ENCODE data around the gene F8A3.
"Not testable (repeated sequence)": the region's sequence is repeated elsewhere in the genome, so short reads cannot be mapped to it uniquely, and the experiment has no call there.

F8A3 gene

DNA sequence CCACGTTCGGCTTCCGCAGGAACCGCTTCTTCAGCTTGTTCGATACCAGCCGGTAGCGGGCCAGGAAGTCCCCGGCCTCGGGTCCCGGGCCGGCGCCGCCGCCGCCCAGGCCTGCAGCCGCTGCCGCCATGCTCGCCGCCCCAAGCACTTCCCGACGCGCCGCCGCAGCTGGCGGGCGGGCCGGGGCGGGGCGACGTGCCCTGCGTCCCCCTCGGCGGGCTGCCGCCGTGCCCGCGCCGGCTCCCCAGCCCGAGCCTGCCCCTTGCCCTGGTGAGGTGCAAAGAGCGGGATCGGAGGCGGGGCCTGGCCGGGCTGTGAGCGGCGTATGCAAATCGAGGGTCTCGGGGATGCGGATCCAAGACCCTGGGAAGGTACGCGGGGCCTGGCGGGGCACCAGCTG, at the start of gene F8A3:
Gene F8A3, minus strand, starts transcription at position 150 of the 400 bp plus-strand sequence. Its CDS starts 20 bp downstream, at position 130.
- not testable (repeated sequence) for DNase-seq (ENCODE audit: low read depth in 2 of 2); H3K4me3 ChIP-seq (replicated peaks in 1 of 2; ENCODE audit: low read depth in 2 of 2, low read length in 2 of 2)

DNA sequence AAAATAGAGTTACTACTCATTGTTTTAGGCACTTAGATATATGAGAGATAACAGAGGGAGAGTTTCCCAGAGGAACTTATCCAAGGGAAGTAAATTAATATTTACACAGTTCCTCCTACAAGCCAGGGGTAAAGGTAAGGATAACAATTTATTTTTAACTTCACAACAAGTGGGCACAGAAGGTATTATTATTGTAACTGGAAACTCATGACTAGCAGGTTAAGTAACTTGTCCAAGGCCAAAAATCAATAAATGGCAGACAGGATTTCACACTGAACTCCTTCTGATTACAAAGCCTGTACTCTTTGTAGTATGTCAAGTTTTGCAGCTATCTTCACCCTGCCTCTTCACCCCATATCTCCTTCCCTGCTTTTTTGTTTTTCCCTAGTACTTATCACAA, 46.9 kb upstream of the F8A3 start:
- H3K4me3 ChIP-seq (replicated peaks in 1 of 2; ENCODE audit: low read depth in 2 of 2, low read length in 2 of 2), result no peak overlapping the region
- no peak for DNase-seq (ENCODE audit: low read depth in 2 of 2)
- TF ChIP-seq, protein P1, sequence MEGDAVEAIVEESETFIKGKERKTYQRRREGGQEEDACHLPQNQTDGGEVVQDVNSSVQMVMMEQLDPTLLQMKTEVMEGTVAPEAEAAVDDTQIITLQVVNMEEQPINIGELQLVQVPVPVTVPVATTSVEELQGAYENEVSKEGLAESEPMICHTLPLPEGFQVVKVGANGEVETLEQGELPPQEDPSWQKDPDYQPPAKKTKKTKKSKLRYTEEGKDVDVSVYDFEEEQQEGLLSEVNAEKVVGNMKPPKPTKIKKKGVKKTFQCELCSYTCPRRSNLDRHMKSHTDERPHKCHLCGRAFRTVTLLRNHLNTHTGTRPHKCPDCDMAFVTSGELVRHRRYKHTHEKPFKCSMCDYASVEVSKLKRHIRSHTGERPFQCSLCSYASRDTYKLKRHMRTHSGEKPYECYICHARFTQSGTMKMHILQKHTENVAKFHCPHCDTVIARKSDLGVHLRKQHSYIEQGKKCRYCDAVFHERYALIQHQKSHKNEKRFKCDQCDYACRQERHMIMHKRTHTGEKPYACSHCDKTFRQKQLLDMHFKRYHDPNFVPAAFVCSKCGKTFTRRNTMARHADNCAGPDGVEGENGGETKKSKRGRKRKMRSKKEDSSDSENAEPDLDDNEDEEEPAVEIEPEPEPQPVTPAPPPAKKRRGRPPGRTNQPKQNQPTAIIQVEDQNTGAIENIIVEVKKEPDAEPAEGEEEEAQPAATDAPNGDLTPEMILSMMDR (IDR thresholded peaks at IDR 0.05; ENCODE audit: low read depth, low read length), result no peak

GRCh38 chrX:155495134-155495533, 36.7 kb upstream of the F8A3 start:
- not testable (repeated sequence) for H3K4me3 ChIP-seq (replicated peaks in 1 of 2; ENCODE audit: low read depth in 2 of 2, low read length in 2 of 2); DNase-seq (ENCODE audit: low read depth in 2 of 2)

DNA sequence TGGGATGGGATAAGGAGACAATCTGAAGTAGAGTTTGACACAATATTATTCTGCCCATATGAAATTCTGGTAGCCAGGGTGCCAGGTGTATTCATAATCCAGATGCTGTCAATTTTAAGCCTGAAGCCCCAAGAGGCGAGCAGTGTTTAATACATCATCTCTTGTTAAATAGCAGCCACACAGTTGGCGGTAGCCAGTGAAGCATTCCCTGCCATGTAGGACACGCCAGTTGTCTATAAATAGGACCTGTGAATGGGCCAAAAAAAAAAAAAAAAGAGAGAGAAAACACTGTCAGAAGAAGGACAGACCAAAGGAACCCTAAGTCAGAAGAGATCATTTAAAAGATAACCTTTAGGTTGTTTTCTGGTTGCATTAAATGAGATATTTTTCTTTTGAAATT, 33.0 kb upstream of the F8A3 start:
- DNase-seq (ENCODE audit: low read depth in 2 of 2); H3K4me3 ChIP-seq (replicated peaks in 1 of 2; ENCODE audit: low read depth in 2 of 2, low read length in 2 of 2): not testable (repeated sequence)

DNA sequence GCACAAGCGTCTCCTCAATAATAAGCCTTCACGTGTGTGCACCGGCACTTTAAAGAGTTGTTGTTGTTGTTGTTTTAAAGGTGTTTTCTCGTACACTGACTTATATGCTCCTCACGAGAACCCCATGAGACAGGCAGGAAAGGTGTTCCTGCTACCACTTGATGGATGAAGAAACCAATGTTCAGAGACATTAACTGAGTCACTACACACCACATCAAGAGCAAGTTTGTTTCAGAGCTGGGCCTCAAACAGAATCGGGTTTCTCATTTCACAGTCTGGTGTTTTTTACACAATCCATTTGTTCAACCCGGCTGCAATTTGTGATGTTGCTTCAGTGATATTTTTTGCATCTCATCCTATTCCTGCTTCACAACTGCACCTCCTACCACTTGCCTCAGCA, 18.7 kb upstream of the F8A3 start:
- DNase-seq (ENCODE audit: low read depth in 2 of 2); H3K4me3 ChIP-seq (replicated peaks in 1 of 2; ENCODE audit: low read depth in 2 of 2, low read length in 2 of 2): not testable (repeated sequence)

GRCh38 chrX:155466269-155466938, 8.0 kb upstream of the F8A3 start:
- DNase-seq (ENCODE audit: low read depth in 2 of 2); H3K4me3 ChIP-seq (replicated peaks in 1 of 2; ENCODE audit: low read depth in 2 of 2, low read length in 2 of 2): not testable (repeated sequence)

- not testable (repeated sequence) for DNase-seq (ENCODE audit: low read depth in 2 of 2); H3K4me3 ChIP-seq (replicated peaks in 1 of 2; ENCODE audit: low read depth in 2 of 2, low read length in 2 of 2)
Observed at GRCh38 chrX:155460501-155460900, 2.1 kb upstream of the F8A3 start.

DNA sequence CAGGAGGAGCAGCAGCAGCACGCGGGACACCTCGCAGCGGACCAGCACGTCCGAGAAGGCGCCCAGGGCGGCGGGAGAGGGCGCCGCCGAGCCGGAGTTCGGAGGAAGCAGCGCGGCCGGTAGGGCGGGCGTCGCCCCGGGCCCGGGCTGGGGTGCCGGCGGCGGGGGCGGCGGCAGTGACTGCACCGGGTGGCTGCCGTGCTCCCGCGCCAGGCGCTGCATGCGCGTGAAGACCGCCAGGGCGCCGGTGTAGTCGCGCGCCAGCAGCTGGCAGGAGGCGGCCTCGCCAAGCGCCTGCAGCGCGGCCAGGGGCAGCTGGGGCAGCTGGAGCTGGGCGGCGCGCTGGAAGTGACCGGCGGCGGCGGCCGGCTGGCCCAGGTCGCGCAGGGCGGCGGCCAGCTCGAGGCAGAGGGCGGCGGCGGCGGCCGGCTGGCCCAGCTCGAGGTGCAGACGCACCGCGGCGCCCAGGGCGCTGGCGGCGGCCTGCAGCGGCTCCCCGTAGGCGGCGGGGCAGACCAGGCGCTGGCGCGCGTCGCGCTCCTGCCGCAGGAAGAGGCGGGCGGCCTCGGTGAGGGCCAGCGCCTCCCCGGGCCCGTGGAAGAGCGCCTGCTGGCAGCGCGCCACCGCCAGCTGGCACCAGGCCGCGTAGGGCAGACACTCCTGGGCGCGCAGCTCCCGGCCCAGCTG, 516 bp downstream of the F8A3 start:
- not testable (repeated sequence) for DNase-seq (ENCODE audit: low read depth in 2 of 2); H3K4me3 ChIP-seq (replicated peaks in 1 of 2; ENCODE audit: low read depth in 2 of 2, low read length in 2 of 2)

DNA sequence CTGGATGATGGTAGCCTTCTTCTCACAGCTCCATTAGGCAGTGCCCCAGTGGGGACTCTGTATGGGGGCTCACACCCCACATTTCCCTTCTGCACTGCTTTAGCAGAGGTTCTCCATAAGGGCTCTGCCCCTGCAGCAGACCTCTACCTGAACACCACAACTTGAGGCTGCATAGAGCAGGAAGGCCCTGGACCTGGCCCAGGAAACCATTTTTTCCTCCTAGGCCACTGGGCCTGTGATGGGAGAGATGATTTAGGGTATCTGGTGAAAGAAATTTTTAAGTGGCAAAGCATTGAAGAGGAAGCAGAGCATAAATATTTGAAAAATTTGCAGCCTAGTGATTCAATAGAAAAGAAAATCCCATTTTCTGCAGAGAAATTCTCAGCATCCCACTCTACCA, 17.3 kb downstream of the F8A3 start:
- DNase-seq (ENCODE audit: low read depth in 2 of 2), result no peak
- TF ChIP-seq, protein P1 (IDR thresholded peaks at IDR 0.05; ENCODE audit: low read depth, low read length), result no peak
- no peak overlapping the region for H3K4me3 ChIP-seq (replicated peaks in 1 of 2; ENCODE audit: low read depth in 2 of 2, low read length in 2 of 2)

DNA sequence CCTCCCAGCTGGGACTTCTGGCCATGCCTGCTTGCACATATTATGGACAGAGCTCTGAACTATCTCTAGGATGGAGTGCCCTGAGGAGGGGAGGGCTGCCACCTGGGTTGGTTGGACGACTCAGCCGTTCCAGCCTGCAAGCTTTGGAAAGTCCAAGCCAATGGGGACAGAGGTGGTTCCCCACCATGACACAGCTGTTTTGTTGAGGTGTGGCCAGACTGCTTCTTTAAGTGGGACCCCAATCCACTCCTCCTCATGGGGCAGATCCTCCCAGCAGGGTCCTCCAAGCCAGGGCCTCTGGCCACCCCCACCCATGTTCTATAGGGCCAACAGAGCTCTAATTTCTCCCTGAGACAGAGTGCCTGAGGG, 22.7 kb downstream of the F8A3 start:
- TF ChIP-seq, protein P1 (IDR thresholded peaks at IDR 0.05; ENCODE audit: low read depth, low read length), result no peak
- no peak for DNase-seq (ENCODE audit: low read depth in 2 of 2)
- no peak overlapping the region for H3K4me3 ChIP-seq (replicated peaks in 1 of 2; ENCODE audit: low read depth in 2 of 2, low read length in 2 of 2)
